DMS79 (cell line): Measurements from ENCODE around the gene CLASP1.
A peak's percentile ranks its signal among the peaks of the same experiment; 100 is the strongest.
"Not testable (repeated sequence)": the region's sequence is repeated elsewhere in the genome, so short reads cannot be mapped to it uniquely, and the experiment has no call there.

ENCODE experiments used
- DNase-seq: peaks from one replicate; lab custom pipeline; 2025; lab: John Stamatoyannopoulos, UW

The CLASP1 gene

DNA sequence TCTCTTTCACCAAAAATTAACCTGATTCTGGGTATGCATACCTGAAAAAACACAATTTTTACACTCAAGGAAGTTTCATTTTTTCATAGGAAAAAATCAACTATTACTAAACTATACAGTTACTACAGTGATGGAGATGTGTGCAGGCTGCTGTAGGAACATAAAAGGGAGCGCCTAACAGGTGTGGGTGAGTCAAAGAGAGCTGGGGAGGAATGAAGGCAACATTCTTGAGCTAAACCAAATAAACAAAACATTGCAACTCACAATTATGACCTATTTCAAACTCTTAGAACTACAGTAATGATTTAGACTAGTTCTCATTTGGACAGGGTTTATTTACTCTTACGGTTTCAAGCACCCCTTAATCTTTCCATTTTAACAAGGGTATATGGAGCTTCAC is 13.4 kb upstream of the CLASP1 start:
- DNase-seq: no peak

DNA sequence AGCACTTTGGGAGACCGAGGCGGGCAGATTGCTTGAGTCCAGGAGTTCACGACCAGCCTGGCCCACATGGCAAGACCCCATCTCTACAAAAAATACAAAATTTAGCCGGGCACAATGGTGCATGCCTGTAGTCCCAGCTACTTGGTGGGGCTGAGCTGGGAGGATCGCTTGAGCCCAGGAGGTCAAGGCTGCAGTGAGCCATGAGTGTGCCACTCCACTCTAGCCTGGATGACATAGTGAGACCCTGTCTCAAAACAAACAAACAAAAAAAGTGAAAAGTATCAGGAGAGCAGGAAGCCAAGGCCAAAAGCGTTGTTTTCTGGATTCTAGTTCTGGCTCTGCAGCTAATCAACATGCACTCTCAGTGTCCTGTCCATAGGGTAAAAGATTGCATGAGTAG is 10.7 kb upstream of the CLASP1 start:
- DNase-seq: no peak

DNA sequence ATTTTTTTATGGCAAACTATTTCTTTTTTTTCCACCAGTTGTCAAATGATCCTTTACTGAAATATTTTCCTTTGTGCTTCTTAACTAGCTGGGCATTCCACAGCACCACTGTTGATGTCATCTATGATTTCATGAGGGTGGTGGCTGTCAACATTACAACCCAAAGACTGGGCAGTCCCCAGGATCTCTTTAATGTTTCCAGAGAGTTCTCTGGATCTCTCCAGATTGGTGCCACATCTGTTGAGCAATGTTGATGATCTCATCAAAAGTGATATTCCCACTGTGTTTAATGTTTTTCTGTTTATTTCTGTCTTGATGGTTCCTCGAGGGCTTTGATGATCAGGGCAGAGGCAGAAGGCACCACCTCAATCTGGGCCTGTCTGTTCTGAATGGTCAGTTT is 9.1 kb upstream of the CLASP1 start:
- not testable (repeated sequence) for DNase-seq

DNA sequence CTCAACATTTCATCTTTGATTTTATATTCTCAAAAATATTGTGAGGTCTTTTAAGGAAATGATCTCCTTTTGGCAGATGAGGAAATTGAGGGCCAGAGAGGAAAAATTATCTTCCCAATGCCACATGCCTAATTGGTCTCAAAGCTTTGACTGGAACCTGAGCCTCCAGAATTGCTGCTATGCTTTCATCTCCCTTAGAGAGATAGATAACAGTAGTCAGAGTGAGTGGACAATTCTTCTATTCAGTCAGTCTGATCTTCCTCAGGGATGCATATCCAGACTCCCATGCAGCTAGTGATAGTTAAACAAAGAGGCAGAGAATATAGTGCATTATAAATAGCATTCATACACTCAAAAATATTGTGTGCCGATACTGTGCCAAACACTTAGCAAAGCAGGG is 3.8 kb upstream of the CLASP1 start:
- DNase-seq: no peak

DNA sequence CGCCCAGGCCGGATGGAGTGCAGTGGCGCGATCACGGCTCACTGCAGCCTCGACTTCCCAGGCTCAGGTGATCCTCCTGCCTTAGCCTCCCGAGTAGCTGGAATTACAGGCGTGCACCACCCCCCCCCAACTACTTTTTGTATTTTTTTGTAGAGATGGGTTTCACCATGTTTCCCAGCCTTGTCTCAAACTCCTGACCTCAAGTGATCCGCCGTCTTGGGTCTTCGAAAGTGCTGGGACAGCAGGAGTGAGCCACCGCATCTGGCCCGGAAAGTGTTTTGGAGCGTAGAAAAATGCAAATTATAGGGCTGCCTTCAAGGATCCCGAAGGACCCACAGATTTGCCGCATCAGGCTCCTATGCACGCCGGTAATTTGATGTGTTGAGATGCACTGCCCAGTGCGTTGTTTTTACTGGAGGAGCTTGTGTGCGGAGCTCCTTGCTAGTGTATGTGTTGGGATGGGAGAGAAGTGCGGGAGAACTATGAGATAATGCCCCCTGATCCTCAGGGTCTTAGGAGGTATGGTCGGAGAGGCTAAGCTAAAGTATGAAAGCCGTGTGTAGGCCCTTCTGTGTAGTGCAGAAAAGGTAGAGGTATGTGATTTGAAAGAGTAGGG is 1.2 kb upstream of the CLASP1 start:
- DNase-seq: no peak

DNA sequence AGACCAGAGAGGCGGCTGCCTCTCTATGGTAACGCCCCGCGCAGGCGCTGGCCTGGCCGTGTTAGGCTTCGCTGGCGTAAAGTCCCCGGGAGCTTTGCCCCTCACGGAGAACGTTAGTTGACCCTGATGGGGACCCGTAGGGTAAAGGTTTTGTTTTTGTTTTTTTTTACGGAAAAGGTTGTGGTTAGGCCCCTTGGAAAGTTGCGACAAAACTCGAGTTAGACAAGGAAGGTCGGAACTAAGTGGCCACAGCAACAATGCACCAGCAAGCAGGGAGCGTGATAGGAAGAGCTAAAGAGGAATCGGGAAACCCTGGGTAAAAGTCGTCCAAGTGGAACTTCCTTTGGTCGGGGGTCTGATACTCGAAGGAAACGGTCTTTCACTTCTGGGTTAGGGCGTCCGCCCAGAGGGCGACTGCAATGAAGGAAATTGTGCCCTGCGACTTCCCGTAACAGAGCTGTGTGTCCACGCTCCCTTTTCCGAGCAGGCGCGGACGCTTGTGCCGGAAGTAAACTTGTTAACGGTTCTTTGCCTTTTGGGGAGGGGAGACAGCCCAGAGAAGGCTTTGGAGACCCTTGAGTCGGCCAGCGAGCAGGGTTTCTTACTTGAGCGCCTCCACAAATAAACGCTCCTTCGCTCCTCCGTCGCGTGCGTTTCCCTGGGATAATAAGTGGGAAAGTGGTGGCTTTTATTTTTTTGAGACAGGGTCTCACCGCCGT is 493 bp upstream of the CLASP1 start:
- peak; percentile 98 for DNase-seq

DNA sequence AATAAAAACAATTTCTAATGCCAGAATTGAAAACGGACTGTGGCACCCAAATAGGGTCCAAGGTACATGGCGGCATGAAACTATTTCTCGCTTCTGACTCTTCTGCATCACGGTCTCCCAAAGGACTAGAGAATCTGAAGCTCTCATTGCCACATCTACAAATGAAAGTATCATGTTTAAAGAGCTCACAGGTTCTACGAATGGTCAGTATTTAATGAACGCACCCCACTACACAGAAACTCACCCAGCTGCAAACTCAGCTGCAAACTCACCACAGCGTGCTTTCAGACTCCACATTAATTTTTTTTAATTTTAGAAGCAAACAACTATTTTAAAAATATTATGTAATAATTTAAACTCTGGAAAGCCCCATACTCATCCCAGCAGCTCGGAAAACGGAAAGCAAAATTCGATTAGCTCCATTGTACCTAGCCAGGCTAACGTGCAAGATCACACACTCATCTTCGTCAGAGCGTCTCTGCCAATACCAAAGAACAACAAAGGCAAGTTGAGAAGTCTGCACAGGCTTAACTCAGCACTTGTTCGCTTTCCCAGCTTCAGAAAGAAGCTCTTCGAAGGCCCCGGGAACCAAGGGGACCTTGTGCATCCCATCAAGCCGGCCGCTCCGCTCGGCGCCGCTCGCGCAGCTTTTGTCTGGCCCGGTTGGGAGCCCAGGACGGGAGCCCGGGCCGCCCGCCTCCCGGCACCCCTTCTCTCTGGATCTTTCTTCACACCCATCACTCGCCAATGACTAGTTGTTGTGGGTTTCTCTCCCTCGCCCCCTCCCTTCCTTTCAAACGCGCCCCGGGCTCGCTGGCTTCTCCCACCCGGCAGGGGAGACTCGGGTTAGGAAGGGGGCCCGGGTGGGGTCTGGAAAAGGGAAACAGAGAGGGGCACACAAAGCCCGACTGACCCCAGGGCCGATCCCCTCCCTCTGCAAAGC is 785 bp downstream of the CLASP1 start:
- DNase-seq: no peak

DNA sequence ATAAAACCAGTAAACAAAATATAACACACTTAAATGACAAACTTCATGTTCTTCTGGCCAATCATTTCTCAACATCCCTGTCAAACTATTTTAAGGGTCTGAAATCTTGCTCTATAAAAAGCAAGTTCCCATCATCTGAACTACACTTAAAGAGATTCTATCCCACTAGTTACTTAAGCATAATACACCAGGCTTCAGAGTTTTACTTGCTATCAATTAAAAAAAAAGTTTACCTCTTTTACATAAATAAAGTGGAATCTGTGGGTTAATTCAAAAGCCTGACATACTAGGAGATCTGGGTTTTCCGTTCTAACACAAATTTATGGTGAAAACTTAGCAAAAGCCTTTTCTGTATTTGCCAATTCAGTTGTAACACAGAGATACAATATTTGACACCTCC is 1.9 kb downstream of the CLASP1 start:
- no peak for DNase-seq

DNA sequence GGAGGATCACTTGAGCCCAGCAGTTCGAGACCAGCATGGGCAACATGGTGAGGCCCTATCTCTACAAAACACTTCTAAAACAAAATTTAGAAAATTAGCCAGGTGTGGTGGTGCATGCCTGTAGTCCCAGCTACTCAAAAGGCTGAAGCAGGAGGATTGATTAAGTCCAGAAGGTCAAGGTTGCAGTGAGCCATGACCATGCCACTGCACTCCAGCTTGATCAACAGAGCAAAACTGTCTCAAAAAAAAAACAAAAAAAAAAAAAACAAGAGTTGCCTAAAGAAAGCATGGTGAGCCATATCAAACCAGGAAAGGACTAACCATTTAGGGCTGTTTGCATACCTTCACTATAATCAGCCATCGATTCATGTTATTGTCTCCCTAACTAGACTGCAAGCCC is 4.5 kb downstream of the CLASP1 start:
- DNase-seq: no peak

DNA sequence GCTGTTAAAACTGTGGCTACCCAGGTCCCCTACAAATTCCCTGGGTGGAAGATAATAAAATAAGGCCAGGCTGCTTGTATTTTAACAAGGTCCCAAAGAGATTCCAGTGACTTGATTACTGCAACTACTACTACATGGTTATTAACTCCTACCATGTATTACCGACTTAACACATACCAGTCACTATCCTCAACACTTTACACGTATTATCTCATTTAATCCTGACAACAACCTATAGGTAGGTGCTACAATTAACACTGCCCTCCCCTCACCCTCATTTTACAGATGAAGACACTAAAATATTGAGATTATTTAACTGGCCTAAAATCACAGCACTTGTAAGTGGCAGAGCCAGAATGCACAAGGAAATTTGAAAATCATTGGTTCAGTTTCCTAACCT is 5.4 kb downstream of the CLASP1 start:
- DNase-seq: no peak

DNA sequence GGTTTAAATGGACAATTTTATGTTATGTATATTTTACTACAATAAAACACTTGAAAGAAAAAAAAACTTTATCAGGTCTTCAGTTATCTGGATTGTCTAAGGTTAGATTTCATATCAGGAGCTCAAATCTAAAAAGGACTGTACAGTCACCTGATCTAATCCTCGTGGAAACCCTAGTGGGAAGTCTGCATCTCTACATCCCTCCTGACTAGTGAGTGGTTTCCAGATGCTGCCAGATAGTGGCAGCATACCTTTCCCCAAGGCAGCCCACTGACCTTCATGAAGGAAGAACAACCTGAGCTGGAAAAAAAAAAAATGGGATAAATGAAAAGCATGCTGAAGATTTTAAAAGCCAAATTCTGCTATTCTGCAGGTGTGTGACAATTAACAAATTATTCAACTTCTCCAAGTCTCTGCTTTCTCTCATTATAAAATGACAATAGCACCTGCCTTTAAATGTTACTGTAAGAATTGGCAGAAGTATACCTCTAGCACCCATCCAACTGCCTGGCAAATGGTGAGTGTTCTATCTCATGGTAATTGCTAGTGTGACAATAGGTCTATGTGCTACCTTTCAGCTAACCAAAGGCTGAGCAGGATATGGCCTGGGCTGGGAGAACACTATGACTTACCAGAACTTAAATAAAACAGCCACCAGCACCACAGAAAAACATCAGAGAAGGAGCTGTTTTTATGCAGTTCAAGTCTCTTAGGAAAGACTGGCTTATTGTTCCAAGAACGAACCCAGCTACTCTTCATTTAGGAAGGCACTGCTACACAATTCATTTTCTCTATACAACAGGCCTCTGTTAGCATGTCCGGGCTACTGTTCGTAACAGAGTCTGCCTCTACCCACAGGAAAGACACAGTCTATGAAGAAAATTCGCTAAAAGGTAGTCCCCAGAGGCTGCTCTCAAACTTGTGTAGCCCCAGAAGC is 8.6 kb downstream of the CLASP1 start:
- DNase-seq: no peak

DNA sequence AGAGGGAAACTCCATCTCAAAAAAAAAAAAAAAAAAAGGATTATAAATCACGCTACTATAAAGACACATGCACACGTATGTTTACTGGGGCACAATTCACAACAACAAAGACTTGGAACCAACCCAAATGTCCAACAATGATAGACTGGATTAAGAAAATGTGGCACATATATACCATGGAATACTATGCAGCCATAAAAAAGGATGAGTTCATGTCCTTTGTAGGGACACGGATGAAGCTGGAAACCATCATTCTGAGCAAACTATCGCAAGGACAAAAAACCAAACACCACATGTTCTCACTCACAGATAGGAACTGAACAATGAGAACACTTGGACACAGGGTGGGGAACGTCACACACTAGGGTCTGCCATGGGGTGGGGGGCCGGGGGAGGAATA is 9.4 kb downstream of the CLASP1 start:
- not testable (repeated sequence) for DNase-seq

DNA sequence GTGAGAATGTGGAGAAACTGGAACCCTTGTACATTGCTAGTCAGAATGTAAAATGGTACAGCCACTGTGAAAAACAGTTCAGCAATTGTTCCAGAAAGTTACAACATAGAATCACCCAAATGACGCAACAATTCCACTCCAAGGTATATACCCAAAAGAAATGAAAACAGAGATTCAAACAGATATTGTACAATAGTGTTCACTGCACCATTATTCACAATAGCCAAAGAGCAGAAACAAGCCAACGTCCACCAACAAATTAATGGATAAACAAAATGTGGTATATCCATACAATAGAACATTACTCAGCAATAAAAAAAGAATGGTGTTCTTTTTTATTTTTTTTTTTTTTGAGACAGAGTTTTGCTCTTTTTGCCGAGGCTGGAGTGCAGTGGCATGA is 10.9 kb downstream of the CLASP1 start:
- DNase-seq: no peak

DNA sequence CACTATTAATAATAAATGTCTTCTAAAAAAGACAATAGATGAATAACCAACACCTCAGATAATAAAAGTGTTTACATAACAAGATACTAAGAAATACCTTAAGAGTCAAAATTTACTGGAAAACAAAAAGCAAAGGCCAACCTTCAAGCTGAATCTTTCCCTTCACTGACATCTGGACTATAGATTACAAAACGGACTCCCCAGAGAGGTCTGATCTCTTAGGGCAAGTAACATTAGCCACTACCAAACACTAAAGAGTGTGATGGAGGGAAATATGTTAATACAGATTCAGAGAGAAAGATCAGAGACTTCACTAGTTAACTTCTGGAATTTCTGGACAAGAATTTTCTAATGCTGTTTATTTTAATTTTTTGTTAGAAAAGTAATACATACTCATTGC is 13.9 kb downstream of the CLASP1 start:
- DNase-seq: no peak

DNA sequence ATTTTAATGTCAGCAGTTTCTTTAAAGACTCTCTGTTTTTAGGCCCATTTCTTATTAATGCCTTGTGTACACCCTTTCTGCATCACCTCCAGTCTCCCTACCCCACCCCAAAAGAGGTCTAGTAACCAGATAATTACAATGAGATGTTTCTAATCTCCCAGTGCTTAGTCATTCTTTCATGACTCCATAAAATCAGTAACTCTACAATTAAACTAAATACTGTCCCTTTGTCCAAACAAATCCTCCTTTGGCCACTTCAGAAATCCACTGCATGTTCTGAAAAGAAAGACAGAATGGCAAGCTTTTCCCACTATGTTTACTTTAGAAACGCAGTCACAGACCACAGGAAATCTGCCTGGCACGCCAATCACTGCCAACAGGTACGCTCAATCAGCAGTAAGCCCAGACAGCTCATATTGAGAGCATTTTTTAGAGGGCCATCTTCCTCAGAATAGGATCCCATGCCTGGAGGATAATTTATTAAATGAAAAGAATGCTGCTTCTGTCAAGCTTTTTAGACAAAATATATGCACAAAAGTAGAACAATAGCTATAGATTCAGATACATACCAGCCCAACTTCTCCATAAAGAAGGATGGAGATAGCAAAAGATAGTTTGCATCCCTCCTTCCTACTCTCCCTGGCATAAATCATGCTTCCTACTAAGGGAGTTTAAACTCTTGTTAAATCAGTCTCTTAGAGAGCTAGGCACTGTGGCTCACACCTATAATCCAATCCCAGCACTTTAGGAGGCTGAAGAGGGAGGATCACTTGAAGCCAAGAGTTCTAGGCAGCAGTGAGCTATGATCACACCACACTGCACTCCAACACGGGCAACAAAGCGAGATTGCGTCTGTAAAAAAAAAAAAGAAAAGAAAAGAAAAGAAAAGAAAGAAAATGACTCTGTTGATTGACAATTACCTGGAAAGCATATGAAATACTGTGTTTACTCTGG is 14.6 kb downstream of the CLASP1 start:
- DNase-seq: no peak

DNA sequence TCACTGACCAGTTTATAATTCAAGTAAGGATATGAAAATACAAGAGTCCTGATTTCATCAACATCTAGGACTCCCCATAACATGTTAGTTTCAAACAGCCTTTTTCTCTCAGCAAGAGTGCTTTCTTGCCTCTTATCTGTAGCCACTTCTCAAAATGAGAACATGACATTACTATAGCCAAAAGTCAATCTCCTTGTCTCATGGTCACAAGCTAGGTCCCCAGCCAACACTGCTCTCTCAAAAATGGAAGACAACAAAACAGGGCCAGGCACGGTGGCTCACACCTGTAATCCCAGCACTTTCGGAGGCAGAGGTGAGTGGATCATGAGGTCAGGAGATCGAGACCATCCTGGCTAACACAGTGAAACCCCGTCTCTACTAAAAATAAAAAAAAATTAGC is 15.8 kb downstream of the CLASP1 start:
- no peak for DNase-seq

DNA sequence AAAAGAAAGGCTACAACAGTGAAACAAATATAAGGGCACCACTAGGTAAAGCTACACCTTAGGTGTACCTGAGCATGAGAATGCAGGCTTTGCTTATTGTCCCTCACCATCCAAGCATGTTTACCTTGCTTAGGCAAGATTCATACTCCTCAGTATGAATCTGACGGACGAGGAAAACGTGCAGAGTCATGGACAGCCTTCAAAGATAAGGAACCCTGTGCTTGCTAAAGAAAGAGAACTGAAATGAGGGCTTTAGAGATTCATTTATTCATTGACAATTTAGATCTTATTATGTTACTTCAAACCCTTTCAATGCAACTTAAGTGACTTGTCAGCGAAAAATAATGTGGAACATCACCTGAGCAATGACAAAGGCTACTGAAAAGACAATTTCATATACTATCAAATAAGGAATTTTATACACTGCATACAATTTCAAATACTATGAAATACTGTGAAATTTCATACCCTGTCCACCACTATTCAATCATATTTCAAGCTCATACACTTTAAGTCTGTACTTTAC is 21.7 kb downstream of the CLASP1 start:
- no peak for DNase-seq

DNA sequence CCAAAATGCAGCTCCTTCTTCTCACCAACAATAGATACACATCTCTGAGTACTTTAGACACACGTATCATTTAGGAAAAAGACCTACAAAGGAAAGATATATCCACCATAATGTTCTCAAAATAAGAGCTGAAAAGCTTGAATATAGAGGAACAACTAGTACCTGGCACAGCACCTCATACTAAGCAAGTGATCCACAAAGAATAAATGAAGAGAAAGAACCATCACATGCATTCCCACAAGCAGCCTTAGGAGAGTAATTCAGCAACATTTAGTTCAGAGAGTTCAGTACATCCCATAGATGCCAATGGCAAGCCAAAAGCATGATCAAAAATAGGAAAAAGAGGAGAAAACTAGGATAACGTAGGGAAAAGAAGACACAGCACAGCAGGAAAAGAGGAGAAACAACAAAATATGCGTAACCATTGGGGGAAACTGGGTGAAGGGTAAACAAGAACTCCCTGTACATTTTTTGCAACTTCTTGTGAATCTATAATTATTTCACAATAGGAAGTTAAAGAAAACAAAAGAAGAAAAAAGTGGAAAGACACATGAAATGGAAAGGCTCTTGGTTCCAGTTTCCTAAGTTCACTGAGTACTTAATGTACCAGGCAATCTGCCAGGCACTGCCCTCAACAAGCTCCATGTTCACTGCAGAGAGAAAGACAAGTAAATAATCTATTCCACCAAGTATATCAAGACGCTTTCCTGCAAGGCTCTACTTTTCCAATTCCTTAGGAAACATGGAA is 22.3 kb downstream of the CLASP1 start:
- DNase-seq: peak; percentile 70

DNA sequence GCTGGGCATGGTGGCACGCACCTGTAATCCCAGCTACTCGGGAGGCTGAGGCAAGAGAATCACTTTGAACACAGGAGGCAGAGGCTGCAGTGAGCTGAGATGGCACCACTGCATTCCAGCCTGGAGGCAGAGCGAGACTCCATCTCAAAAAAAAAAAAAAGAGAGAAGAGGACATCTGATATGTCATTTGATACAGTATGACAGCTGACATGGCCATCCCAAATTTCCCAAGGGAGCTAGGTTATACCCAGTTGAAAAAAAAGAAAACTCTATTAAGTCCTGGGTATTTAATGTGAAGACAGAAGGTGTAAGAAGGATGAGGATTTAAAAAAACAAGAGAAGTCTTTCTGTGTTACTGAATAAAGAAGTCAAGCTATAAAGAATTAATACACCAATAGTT is 23.3 kb downstream of the CLASP1 start:
- no peak for DNase-seq
